Measurements from ENCODE around the gene LIMK1. TPM values are rescaled to one million over a fixed set of nuclear protein-coding genes. Genes with fewer than 3 reads are reported as not detected.

Gene LIMK1
- 10 to 100 TPM; 23.1 to 23.6 TPM for total RNA-seq
- polyA plus RNA-seq, result 10.1 TPM

DNA sequence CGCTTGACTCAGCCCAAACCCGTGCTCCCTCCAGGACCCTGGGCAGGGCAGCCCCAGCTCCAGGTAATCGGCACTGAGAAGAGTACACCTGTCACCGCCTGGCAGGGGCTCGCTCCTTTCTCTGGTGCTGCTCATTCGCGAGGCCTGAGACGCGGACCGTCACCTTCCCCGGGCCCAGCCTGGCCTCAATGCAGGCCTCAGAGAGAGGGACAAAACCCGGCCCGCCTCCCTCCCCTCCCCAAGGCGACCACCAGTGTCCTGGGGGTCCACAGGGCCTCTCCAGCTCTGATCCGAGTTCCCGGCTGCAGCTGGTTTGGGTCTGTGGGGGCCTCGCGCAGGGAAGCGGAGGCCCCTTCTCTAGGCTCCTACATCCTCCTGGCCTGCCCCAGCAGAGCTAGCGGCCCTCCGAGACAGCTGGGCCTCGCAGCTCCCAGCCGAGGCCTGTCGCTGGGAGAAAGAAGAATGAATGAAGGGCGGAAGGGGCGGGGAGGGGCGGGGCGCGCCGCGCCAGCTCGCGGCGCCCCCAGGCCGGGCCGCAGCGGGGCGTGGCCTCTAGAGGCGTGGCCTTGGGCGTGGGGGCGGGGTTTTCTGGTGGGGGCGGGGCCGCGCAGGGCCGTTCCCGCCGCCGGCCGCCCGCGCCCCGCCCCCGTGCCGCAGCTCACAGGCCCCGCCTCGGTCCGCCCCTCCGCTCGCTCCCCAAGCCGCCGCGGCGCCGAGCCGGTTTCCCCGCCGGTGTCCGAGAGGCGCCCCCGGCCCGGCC, at the start of gene LIMK1:
LIMK1 (plus strand) TSS at position 688 of the 760 bp plus-strand sequence. CDS start 187 bp downstream, outside the sequence.
- H3K4me1 ChIP-seq (ENCODE audit: insufficient read depth, low read length), result peaks cover 15% of the 10 kb centered on the region
- no peaks in the 10 kb centered on the region for H3K9me3 ChIP-seq (ENCODE audit: low read length)
- POLR2A ChIA-PET, result interaction anchor here (1.3 to 2.5 kb wide), 2 partner anchors 11 to 91 kb away, joined by 11 to 17 read pairs; partner anchors contain the start of gene EIF4H
- peak; percentile 78 to 86 (median 81) for DNase-seq
- no peaks in the 10 kb centered on the region for H3K27me3 Mint-ChIP-seq
- H3K27me3 ChIP-seq (ENCODE audit: insufficient read depth, low read length, poor library complexity, severe bottlenecking), result no peaks in the 10 kb centered on the region
- peak within 1 kb of the TSS; percentile 38 for H3K27ac ChIP-seq (ENCODE audit: low read depth, low read length)
- no peaks in the 10 kb centered on the region for H3K9me3 Mint-ChIP-seq
- peaks cover 10 to 17% (median 11%) of the 10 kb centered on the region in 3 donors for H3K4me1 Mint-ChIP-seq
- H3K4me3 Mint-ChIP-seq, result peak within 1 kb of the TSS; percentile 74 to 92 (median 84)
- H3K4me3 ChIP-seq (ENCODE audit: low read length), result peak within 1 kb of the TSS; percentile 55
- H3K36me3 Mint-ChIP-seq, result peaks cover 0 to 11% (median 0%) of the 10 kb centered on the region in 3 donors
- H3K36me3 ChIP-seq (ENCODE audit: insufficient read depth, low read length), result no peaks in the 10 kb centered on the region
- CTCF ChIA-PET, result interaction anchor here (0.7 to 2.6 kb wide), 5 partner anchors 10 to 318 kb away, joined by 3 to 8 read pairs (median 4); partner anchors contain the start of gene EIF4H
- H3K27ac Mint-ChIP-seq, result peak within 1 kb of the TSS; percentile 12 to 94 (median 79)

DNA sequence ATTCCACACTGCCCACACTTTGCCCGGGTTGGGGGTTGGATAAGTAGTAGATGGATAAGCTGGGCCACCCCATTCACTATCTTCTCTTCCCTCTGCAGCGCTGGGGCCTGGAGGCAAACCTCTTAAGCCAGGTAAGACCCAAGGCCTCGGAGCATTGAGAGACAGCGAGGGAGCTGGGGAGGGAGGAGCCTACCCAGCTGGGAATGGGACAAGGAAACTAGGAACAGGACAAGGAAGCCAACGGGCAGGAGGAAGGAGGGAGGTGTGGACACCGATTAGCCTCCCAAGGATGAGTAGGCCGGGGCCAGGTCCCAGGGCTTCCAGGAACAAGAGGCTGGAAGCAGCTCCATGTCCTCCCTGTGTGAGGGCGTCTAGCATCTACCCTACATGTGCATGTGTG, 46.0 kb upstream of the LIMK1 start:
- H3K4me3 ChIP-seq (ENCODE audit: low read length), result no peak overlapping the region
- no peaks in the 10 kb centered on the region for H3K9me3 ChIP-seq (ENCODE audit: low read length)
- no peak overlapping the region for H3K27ac ChIP-seq (ENCODE audit: low read depth, low read length)
- no peaks in the 10 kb centered on the region for H3K9me3 Mint-ChIP-seq
- no peaks in the 10 kb centered on the region for H3K36me3 ChIP-seq (ENCODE audit: insufficient read depth, low read length)
- H3K27me3 Mint-ChIP-seq, result peaks cover 4 to 16% of the 10 kb centered on the region in 2 donors
- POLR2A ChIA-PET, result no interaction called here
- DNase-seq, result no peak
- no peak overlapping the region for H3K4me3 Mint-ChIP-seq
- H3K27ac Mint-ChIP-seq, result no peak overlapping the region
- H3K4me1 ChIP-seq (ENCODE audit: insufficient read depth, low read length), result no peaks in the 10 kb centered on the region
- H3K27me3 ChIP-seq (ENCODE audit: insufficient read depth, low read length, poor library complexity, severe bottlenecking), result no peaks in the 10 kb centered on the region
- CTCF ChIA-PET, result interaction anchor here (1.4 to 4.0 kb wide), 3 partner anchors 8 to 27 kb away, joined by 3 to 17 read pairs (median 4); partner anchors contain the start of gene ELN
- H3K4me1 Mint-ChIP-seq, result no peaks in the 10 kb centered on the region
- H3K36me3 Mint-ChIP-seq, result no peaks in the 10 kb centered on the region

DNA sequence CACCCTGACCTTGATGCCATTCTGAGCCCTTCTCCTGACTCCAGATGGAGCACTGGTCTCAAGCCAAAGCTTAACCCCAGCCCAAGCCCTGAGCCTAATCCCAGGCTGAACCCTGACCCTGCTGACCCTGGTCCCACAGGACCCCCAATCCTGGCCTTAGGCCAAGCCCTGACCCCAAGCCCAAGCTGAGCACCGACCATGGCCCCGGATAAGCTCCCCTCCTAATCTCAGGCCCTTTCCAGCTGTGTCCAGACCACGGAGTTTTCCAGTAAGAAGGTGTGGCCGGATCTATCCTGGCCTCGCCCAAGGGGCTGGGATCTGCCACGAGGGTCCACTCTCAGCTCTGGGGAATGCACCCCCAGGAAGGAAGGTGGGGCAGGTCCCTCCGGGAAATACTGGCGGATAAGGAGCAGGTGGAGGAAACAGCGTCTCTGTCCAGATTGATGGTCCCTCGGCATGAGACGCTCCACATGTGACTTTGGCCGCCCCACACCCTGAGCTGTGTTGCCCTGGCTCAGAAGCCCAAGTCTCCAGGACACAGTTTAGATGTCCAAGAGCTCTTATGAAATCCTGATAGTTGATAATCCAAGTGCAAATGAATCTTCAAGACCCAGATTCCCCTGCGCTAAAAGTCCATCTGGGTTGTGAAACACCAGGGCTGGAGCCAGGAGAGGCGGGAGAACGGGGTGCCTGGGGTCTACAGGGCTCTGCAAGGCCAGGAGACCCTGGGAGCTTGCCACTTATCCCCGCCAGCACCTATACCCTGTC, 45.2 kb upstream of the LIMK1 start:
- POLR2A ChIA-PET, result no interaction called here

DNA sequence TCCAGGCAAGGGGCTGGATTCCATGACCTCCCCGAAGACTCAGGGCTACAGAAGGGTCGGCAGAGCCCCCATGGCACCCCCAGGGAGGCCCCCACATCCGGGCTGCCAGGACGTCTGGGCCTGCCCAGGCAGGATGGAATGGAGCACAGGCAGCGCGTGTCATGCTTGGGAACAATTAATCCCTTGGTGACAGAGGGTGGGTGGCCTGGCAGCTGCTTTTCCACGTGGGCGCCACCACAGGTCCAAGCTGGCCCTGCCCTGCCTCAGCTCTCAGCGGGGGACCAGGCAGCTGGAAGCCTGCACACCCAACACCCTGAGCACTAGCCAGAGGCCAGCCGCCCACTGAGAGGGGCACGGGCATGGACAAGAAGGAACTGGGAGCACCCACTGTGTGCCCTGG, 44.3 kb upstream of the LIMK1 start:
- H3K27me3 ChIP-seq (ENCODE audit: insufficient read depth, low read length, poor library complexity, severe bottlenecking), result no peaks in the 10 kb centered on the region
- DNase-seq, result no peak
- Mint-ChIP-seq H3K4me3 (no peak overlapping the region), H3K4me1 (no peaks in the 10 kb centered on the region), H3K9me3 (no peaks in the 10 kb centered on the region), H3K36me3 (no peaks in the 10 kb centered on the region), H3K27me3 (peaks cover 2 to 17% of the 10 kb centered on the region in 2 donors), H3K27ac (no peak overlapping the region)
- ChIA-PET CTCF (no interaction called here), POLR2A (no interaction called here)
- H3K4me3 ChIP-seq (ENCODE audit: low read length), result no peak overlapping the region
- no peaks in the 10 kb centered on the region for H3K4me1 ChIP-seq (ENCODE audit: insufficient read depth, low read length)
- H3K9me3 ChIP-seq (ENCODE audit: low read length), result no peaks in the 10 kb centered on the region
- no peaks in the 10 kb centered on the region for H3K36me3 ChIP-seq (ENCODE audit: insufficient read depth, low read length)
- H3K27ac ChIP-seq (ENCODE audit: low read depth, low read length), result no peak overlapping the region

More for the DNA sequence above, 45.2 kb upstream of the LIMK1 start:
- peaks cover 2 to 16% of the 10 kb centered on the region in 2 donors for H3K27me3 Mint-ChIP-seq
- Histone ChIP-seq H3K4me1 (ENCODE audit: insufficient read depth, low read length) (no peaks in the 10 kb centered on the region), H3K36me3 (ENCODE audit: insufficient read depth, low read length) (no peaks in the 10 kb centered on the region), H3K27ac (ENCODE audit: low read depth, low read length) (no peak overlapping the region), H3K9me3 (ENCODE audit: low read length) (no peaks in the 10 kb centered on the region), H3K4me3 (ENCODE audit: low read length) (no peak overlapping the region), H3K27me3 (ENCODE audit: insufficient read depth, low read length, poor library complexity, severe bottlenecking) (no peaks in the 10 kb centered on the region)
- CTCF ChIA-PET, result interaction anchor here (1.4 to 4.0 kb wide), 3 partner anchors 7 to 26 kb away, joined by 3 to 17 read pairs (median 4); partner anchors contain the start of gene ELN
- no peaks in the 10 kb centered on the region for H3K4me1 Mint-ChIP-seq
- no peaks in the 10 kb centered on the region for H3K36me3 Mint-ChIP-seq
- no peak for DNase-seq
- H3K9me3 Mint-ChIP-seq, result no peaks in the 10 kb centered on the region
- H3K27ac Mint-ChIP-seq, result peak overlapping the region in 2 of 8 donors; percentile 38 to 60
- no peak overlapping the region for H3K4me3 Mint-ChIP-seq

DNA sequence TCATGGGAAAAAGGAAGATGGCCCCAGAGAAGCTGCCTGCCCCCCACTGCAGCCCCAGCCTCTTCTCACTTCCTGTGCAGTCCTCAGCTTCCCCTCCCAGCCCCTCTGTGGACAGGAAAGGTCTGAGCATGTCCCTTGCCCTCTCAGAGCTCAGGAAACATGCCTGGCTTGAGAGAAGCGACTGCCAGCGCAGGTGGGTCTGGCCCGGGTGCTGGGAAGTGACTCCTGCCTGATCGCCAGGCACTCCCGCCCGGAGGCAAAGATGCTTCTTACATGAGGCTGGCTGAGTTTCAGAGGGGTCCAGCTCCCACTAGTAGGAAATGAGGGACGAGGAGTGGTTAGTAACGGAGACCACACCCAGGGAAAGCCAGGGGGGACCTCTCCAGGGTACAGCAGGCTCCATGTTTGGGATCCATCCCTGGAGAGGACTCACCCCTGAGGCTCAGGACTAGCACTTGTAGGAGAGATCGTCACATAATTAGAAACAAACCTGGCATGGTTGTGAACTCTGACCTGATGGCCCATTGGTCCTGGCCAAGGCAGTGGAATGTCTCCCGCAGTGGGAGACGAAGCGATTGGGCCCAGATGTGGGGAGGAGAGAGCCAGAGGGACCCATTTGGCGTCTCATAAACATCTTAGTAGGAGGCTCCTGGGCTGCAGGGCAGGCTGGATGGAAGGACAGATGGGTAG, 43.4 kb upstream of the LIMK1 start:
- Mint-ChIP-seq H3K9me3 (no peaks in the 10 kb centered on the region), H3K27ac (no peak overlapping the region), H3K36me3 (no peaks in the 10 kb centered on the region), H3K4me3 (no peak overlapping the region), H3K27me3 (peaks cover 2 to 17% of the 10 kb centered on the region in 2 donors), H3K4me1 (no peaks in the 10 kb centered on the region)
- Histone ChIP-seq H3K36me3 (ENCODE audit: insufficient read depth, low read length) (no peaks in the 10 kb centered on the region), H3K9me3 (ENCODE audit: low read length) (no peaks in the 10 kb centered on the region), H3K4me3 (ENCODE audit: low read length) (no peak overlapping the region), H3K27me3 (ENCODE audit: insufficient read depth, low read length, poor library complexity, severe bottlenecking) (no peaks in the 10 kb centered on the region), H3K4me1 (ENCODE audit: insufficient read depth, low read length) (no peaks in the 10 kb centered on the region), H3K27ac (ENCODE audit: low read depth, low read length) (no peak overlapping the region)
- ChIA-PET POLR2A (no interaction called here), CTCF (no interaction called here)
- DNase-seq, result no peak

DNA sequence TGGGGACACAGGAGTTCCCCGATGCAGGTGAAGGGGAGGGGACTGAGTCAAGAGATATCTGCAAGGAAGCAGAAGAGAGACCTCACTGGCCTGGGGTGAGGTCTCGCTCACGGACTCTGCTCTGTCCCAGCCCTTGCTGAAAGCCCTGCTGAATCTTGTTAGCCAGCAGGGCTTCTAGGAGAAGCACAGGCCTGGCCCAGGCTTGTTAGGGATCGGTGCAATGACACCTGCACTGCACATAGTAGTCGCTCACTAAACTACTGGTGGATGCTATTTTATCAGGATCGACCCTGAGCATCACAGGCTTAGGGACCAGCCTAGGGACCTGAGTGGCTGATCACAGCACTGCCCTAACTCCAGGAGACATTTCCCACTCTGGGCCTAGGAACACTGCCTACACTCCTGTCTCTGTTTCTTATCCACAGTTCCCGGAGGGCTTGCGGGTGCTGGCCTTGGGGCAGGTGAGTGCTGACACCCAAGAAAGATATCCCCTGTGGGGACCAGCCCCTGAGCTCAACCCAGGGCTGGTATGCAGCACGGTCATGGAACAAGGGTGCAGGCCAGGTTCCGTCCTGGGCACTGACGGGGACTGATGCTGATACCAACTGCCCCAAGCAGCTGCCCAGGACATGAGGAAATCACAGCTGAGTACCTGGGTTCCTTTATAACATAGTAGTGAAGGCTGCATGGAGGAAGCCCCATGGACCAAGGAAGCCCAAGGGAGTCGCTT, 42.6 kb upstream of the LIMK1 start:
- POLR2A ChIA-PET, result no interaction called here
- Histone ChIP-seq H3K27ac (ENCODE audit: low read depth, low read length) (no peak overlapping the region), H3K4me3 (ENCODE audit: low read length) (no peak overlapping the region), H3K27me3 (ENCODE audit: insufficient read depth, low read length, poor library complexity, severe bottlenecking) (no peaks in the 10 kb centered on the region), H3K4me1 (ENCODE audit: insufficient read depth, low read length) (no peaks in the 10 kb centered on the region), H3K36me3 (ENCODE audit: insufficient read depth, low read length) (no peaks in the 10 kb centered on the region), H3K9me3 (ENCODE audit: low read length) (no peaks in the 10 kb centered on the region)
- Mint-ChIP-seq H3K36me3 (no peaks in the 10 kb centered on the region), H3K27me3 (peaks cover 3 to 17% of the 10 kb centered on the region in 2 donors), H3K4me3 (no peak overlapping the region), H3K27ac (no peak overlapping the region), H3K9me3 (no peaks in the 10 kb centered on the region), H3K4me1 (no peaks in the 10 kb centered on the region)
- CTCF ChIA-PET, result no interaction called here
- DNase-seq, result no peak

DNA sequence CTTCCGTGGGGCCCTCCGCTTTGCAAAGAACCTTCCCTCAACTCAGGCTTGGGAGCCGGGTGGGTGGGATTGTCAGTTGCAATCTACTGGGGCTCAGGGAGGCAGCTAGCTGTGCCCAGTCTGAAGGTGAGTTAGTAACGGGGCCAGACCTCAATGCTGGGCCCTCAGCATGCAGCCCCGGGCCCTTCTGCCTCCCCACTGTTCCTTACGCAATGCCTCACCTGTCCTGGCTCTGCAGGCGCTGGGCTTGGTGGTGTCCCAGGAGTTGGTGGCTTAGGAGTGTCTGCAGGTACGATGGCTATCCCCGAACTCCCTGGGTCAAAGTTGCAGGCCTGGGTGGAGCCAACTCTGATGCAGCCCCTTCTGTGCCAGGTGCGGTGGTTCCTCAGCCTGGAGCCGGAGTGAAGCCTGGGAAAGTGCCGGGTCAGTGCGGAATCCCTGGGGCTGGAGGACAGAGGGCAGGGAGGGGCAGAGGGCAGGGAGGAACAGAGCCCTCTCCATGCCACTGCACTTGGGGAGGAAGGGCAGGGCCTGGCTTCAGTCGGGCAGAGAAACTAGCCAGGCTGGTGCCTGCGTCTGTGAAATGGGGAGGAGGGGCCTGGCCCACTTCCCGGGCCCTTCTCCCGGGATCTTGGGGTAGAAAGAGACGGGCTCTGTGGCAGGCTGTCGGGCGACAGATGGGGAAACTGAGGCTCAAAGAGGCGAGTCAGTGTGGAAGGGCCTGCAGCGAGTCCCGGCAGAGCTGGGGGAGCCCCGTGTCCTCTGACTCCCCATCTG, 40.7 kb upstream of the LIMK1 start:
- H3K36me3 Mint-ChIP-seq, result no peaks in the 10 kb centered on the region
- H3K27ac Mint-ChIP-seq, result no peak overlapping the region
- H3K9me3 ChIP-seq (ENCODE audit: low read length), result no peaks in the 10 kb centered on the region
- POLR2A ChIA-PET, result no interaction called here
- CTCF ChIA-PET, result interaction anchor here (2.9 kb wide), 1 partner anchor 17 kb away, joined by 11 read pairs; no protein-coding TSS in a partner anchor
- no peaks in the 10 kb centered on the region for H3K4me1 Mint-ChIP-seq
- no peak overlapping the region for H3K27ac ChIP-seq (ENCODE audit: low read depth, low read length)
- H3K27me3 Mint-ChIP-seq, result peaks cover 4 to 12% of the 10 kb centered on the region in 2 donors
- DNase-seq, result no peak
- no peak overlapping the region for H3K4me3 Mint-ChIP-seq
- no peaks in the 10 kb centered on the region for H3K27me3 ChIP-seq (ENCODE audit: insufficient read depth, low read length, poor library complexity, severe bottlenecking)
- no peaks in the 10 kb centered on the region for H3K4me1 ChIP-seq (ENCODE audit: insufficient read depth, low read length)
- no peaks in the 10 kb centered on the region for H3K9me3 Mint-ChIP-seq
- H3K36me3 ChIP-seq (ENCODE audit: insufficient read depth, low read length), result no peaks in the 10 kb centered on the region
- H3K4me3 ChIP-seq (ENCODE audit: low read length), result no peak overlapping the region

All from CD8-positive, alpha-beta memory T cell (primary cell).